ENCODE results near the gene FANK1. TPM values are rescaled to one million over a fixed set of nuclear protein-coding genes. Genes with fewer than 3 reads are reported as not detected.
A peak's percentile ranks its signal among the peaks of the same experiment; 100 is the strongest.
"Not testable (repeated sequence)": the region's sequence is repeated elsewhere in the genome, so short reads cannot be mapped to it uniquely, and the experiment has no call there.

FANK1 gene
- total RNA-seq, 6 donors from 2014 or later: 2.1 to 42.9 (median 16.6) TPM

DNA sequence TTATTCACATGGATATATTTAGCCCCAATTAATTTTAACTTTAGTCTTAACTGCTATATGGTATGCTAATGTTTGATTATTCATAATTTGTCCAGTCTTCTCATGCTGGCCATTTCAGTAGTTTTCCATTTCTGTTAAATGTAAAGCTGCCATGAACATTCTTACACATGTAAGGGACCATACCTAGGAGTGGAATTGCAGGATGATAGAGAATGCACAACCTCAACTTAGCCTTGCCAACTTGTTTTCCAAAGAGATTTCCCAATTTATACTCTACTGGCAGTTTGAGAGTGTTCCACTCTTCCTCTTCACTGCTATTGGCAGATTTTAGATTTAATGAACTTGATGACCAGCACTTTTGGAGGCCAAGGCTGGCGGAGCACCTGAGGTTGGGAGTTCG, 68.2 kb downstream of the FANK1 start:
- H3K27ac ChIP-seq: no peak overlapping the region
- no peak for DNase-seq
- no peak for TF ChIP-seq EP300 (IDR thresholded peaks at IDR 0.05)
- TF ChIP-seq POLR2A (IDR thresholded peaks at IDR 0.05): no peak
- no peak for TF ChIP-seq POLR2AphosphoS5 (IDR thresholded peaks at IDR 0.05)
- TF ChIP-seq, protein P1, sequence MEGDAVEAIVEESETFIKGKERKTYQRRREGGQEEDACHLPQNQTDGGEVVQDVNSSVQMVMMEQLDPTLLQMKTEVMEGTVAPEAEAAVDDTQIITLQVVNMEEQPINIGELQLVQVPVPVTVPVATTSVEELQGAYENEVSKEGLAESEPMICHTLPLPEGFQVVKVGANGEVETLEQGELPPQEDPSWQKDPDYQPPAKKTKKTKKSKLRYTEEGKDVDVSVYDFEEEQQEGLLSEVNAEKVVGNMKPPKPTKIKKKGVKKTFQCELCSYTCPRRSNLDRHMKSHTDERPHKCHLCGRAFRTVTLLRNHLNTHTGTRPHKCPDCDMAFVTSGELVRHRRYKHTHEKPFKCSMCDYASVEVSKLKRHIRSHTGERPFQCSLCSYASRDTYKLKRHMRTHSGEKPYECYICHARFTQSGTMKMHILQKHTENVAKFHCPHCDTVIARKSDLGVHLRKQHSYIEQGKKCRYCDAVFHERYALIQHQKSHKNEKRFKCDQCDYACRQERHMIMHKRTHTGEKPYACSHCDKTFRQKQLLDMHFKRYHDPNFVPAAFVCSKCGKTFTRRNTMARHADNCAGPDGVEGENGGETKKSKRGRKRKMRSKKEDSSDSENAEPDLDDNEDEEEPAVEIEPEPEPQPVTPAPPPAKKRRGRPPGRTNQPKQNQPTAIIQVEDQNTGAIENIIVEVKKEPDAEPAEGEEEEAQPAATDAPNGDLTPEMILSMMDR (IDR thresholded peaks at IDR 0.05): no peak
- no peaks in the 10 kb centered on the region for H3K9me3 ChIP-seq
- no peaks in the 10 kb centered on the region for H3K36me3 ChIP-seq
- 86 to 95% methylated on average over 2 of the region's 2 CpGs for WGBS, 2 donors
- no peaks in the 10 kb centered on the region for H3K4me1 ChIP-seq
- ATAC-seq (ENCODE audit: low FRiP score in 2 of 2): no peak
- H3K27me3 ChIP-seq: no peaks in the 10 kb centered on the region
- no peak overlapping the region for H3K4me3 ChIP-seq

DNA sequence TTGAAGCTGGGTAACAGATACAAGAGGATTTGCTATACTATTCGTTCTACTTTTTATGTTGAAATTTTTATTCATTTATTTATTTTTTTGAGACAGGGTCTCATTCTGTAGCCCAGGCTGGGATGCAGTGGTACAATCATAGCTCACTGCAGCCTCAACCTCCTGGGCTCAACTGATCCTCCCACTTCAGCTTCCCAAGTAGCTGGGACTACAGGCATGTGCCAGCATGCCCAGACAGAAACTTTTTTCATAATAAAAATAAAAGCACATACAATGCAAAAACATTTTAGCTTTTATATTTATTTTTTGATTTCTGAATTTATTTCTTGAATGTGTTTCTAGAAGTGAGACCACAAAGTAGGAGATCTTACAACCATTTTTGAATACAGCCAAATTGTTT, 71.2 kb downstream of the FANK1 start:
- 82 to 93% methylated on average over 1 of the region's 1 CpG for WGBS, 2 donors
- Histone ChIP-seq H3K27me3 (no peaks in the 10 kb centered on the region), H3K36me3 (no peaks in the 10 kb centered on the region), H3K4me3 (no peak overlapping the region), H3K4me1 (no peaks in the 10 kb centered on the region), H3K9me3 (peaks cover 0 to 5% (median 0%) of the 10 kb centered on the region in 4 donors), H3K27ac (no peak overlapping the region)
- no peak for ATAC-seq (ENCODE audit: low FRiP score in 2 of 2)
- no peak for DNase-seq
- TF ChIP-seq POLR2AphosphoS5 (IDR thresholded peaks at IDR 0.05) (no peak), POLR2A (IDR thresholded peaks at IDR 0.05) (no peak), EP300 (IDR thresholded peaks at IDR 0.05) (no peak)
- TF ChIP-seq, protein P1 (IDR thresholded peaks at IDR 0.05): no peak

DNA sequence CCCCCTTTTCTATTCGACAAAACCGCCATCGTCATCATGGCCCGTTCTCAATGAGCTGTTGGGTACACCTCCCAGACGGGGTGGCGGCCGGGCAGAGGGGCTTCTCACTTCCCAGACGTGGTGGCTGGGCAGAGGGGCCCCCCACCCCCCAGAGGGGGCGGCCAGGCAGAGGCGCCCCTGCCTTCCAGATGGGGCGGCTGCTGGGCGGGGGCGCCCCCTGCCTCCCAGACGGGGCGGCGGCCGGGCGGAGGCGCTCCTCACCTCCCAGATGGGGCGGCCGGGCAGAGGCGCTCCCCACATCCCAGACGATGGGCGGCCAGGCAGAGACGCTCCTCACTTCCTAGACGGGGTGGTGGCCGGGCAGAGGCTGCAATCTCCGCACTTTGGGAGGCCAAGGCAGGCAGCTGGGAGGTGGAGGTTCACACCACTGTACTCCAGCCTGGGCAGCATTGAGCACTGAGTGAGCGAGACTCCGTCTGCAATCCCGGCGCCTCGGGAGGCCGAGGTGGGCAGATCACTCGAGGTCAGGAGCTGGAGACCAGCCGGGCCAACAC, 73.8 kb downstream of the FANK1 start:
- not testable (repeated sequence) for H3K4me1 ChIP-seq; H3K9me3 ChIP-seq; ATAC-seq (ENCODE audit: low FRiP score in 2 of 2); H3K27ac ChIP-seq; H3K27me3 ChIP-seq; H3K4me3 ChIP-seq; H3K36me3 ChIP-seq
- peak in 1 of 2 donors; percentile 63 for DNase-seq
- 84 to 93% methylated on average over 13 to 32 of the region's 36 CpGs for WGBS, 2 donors

DNA sequence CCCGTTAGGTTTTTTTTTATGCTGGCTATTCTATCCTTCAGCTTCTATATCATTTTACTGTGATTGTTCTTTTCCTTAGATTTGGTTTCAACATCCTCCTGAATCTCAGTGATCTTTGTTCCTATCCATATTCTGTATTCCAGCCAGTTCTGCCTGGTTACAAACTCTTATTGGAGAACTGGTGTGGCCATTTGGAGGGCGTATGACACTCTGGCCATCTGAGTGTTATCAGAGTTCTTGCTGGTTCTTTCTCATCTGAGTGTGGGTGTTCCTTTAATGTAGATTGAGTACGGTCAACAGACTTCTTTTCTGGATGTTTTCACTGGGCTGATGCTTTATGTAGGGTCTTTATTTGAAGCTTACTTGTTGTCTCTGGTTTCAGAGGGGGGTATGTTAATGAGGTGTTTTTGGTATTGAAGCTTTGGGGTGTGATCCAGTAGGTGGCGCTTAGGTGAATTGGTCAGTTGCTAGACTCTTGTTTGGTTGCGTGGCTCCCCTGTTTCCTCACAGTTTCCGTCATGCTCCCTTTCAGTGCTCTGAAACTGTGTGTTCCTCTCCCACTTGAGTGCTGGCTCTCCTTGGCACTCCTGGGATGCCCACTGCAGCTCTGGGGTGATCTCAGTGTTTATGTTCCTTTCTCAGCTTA, 80.7 kb downstream of the FANK1 start:
- TF ChIP-seq POLR2A (IDR thresholded peaks at IDR 0.05): no peak
- TF ChIP-seq, protein P1 (IDR thresholded peaks at IDR 0.05): no peak
- no peak for TF ChIP-seq POLR2AphosphoS5 (IDR thresholded peaks at IDR 0.05)
- TF ChIP-seq EP300 (IDR thresholded peaks at IDR 0.05): no peak
- no peaks in the 10 kb centered on the region for H3K27me3 ChIP-seq
- no peaks in the 10 kb centered on the region for H3K9me3 ChIP-seq
- no peaks in the 10 kb centered on the region for H3K4me1 ChIP-seq
- no peak overlapping the region for H3K27ac ChIP-seq
- no peaks in the 10 kb centered on the region for H3K36me3 ChIP-seq
- ATAC-seq (ENCODE audit: low FRiP score in 2 of 2) (no peak), DNase-seq (no peak)
- 87 to 88% methylated on average over 6 of the region's 6 CpGs for WGBS, 2 donors
- H3K4me3 ChIP-seq: no peak overlapping the region

DNA sequence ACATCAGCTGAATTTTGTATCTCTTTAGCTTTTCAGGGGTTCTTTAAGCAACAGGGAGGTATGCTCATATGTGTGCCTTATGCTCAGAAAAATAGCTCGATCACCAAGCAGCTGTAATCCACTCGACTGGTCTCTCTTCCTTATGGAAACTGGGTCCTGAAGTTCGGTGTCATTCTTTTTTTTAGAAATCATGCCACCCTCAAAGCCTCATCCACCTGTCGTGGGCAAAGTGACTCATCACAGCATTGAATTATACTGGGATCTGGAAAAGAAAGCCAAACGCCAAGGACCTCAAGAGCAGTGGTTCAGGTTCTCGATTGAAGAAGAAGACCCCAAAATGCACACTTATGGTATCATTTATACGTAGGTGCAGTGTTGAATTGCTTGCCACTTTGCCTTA, 83.6 kb downstream of the FANK1 start:
- DNase-seq (no peak), ATAC-seq (ENCODE audit: low FRiP score in 2 of 2) (no peak)
- TF ChIP-seq POLR2A (IDR thresholded peaks at IDR 0.05) (no peak), POLR2AphosphoS5 (IDR thresholded peaks at IDR 0.05) (no peak), EP300 (IDR thresholded peaks at IDR 0.05) (no peak)
- TF ChIP-seq, protein P1 (IDR thresholded peaks at IDR 0.05): no peak
- H3K27ac ChIP-seq: no peak overlapping the region
- no peaks in the 10 kb centered on the region for H3K4me1 ChIP-seq
- no peaks in the 10 kb centered on the region for H3K36me3 ChIP-seq
- H3K4me3 ChIP-seq: no peak overlapping the region
- H3K27me3 ChIP-seq: no peaks in the 10 kb centered on the region
- H3K9me3 ChIP-seq: no peaks in the 10 kb centered on the region
- 70 to 82% methylated on average over 7 of the region's 7 CpGs for WGBS, 2 donors

Measured in upper lobe of left lung (tissue), 6 donors.